Fibroblast of the aortic adventitia (primary cell): ENCODE results near the gene SH3BGRL3. TPM values are rescaled to one million over a fixed set of nuclear protein-coding genes. Genes with fewer than 3 reads are reported as not detected.

Source experiments
- DNase-seq: peaks from one replicate; pipeline ENCODE4 v3.0.0-alpha.2; 2010; ENCODE audit warnings: low read depth
- H3K4me3 ChIP-seq: 2 replicates; pipeline ENCODE4 v1.5.1; 2011; ENCODE audit warnings: low read depth, mild to moderate bottlenecking, control low read depth, low read length, moderate library complexity
- total RNA-seq: library from RNA; depleted of rRNA; stranded (reverse); fragments of >200 nt; gene quantifications from 2 replicates; pipeline ENCODE4 v1.2.3, GENCODE V29; 2012; ENCODE audit warnings: low replicate concordance
- TF ChIP-seq, protein P1 (sequence below): IDR thresholded peaks from 2 replicates; pipeline ENCODE4 v1.5.1; 2011; ENCODE audit warnings: mild to moderate bottlenecking, low read length, control low read depth, inconsistent platforms; ENCODE audit not compliant: insufficient read depth

The SH3BGRL3 gene
- total RNA-seq, 1 donor = 114 TPM

- no peak for DNase-seq
- H3K4me3 ChIP-seq = no peak overlapping the region
- TF ChIP-seq, protein P1, sequence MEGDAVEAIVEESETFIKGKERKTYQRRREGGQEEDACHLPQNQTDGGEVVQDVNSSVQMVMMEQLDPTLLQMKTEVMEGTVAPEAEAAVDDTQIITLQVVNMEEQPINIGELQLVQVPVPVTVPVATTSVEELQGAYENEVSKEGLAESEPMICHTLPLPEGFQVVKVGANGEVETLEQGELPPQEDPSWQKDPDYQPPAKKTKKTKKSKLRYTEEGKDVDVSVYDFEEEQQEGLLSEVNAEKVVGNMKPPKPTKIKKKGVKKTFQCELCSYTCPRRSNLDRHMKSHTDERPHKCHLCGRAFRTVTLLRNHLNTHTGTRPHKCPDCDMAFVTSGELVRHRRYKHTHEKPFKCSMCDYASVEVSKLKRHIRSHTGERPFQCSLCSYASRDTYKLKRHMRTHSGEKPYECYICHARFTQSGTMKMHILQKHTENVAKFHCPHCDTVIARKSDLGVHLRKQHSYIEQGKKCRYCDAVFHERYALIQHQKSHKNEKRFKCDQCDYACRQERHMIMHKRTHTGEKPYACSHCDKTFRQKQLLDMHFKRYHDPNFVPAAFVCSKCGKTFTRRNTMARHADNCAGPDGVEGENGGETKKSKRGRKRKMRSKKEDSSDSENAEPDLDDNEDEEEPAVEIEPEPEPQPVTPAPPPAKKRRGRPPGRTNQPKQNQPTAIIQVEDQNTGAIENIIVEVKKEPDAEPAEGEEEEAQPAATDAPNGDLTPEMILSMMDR = no peak
These were observed 50.4 kb downstream of the SH3BGRL3 start for GRCh38 chr1:26330276-26330675.

Other genes starting within 250 kb of the SH3BGRL3 start
- gene SLC30A2, start 234.0 kb upstream of the SH3BGRL3 start, total RNA-seq = not detected in 2 replicates
- 0.09 and 1.5 TPM in 2 replicates for gene TRIM63, start 212.5 kb upstream of the SH3BGRL3 start, total RNA-seq
- 5.5 and 10.1 TPM in 2 replicates for gene PDIK1L, start 168.3 kb upstream of the SH3BGRL3 start, total RNA-seq
- not detected in 2 replicates for gene FAM110D, start 121.0 kb upstream of the SH3BGRL3 start, total RNA-seq
- gene C1orf232, start 111.1 kb upstream of the SH3BGRL3 start, total RNA-seq = not detected in 2 replicates
- gene ZNF593, start 110.2 kb upstream of the SH3BGRL3 start, total RNA-seq = 19.4 and 42.4 TPM in 2 replicates
- gene ZNF593OS, start 108.3 kb upstream of the SH3BGRL3 start, total RNA-seq = not detected in 2 replicates
- 0.27 TPM in 1 of 2 replicates, not detected in the other for gene CNKSR1, start 102.6 kb upstream of the SH3BGRL3 start, total RNA-seq
- gene CATSPER4, start 89.5 kb upstream of the SH3BGRL3 start, total RNA-seq = not detected in 2 replicates
- 5.6 and 12.9 TPM in 2 replicates for gene CEP85, start 45.9 kb upstream of the SH3BGRL3 start, total RNA-seq
- 5.2 and 8.9 TPM in 2 replicates for gene UBXN11, start 26.6 kb downstream of the SH3BGRL3 start, total RNA-seq
- gene CD52, start 37.9 kb downstream of the SH3BGRL3 start, total RNA-seq = not detected in 2 replicates
- not detected in 2 replicates for gene CRYBG2, start 74.0 kb downstream of the SH3BGRL3 start, total RNA-seq
- not detected in 2 replicates for gene ZNF683, start 92.7 kb downstream of the SH3BGRL3 start, total RNA-seq
- gene LIN28A, start 130.7 kb downstream of the SH3BGRL3 start, total RNA-seq = not detected in 2 replicates
- gene DHDDS, start 152.2 kb downstream of the SH3BGRL3 start, total RNA-seq = 46.0 and 55.7 TPM in 2 replicates
- gene HMGN2, start 192.4 kb downstream of the SH3BGRL3 start, total RNA-seq = 161 and 225 TPM in 2 replicates
- gene RPS6KA1, start 249.7 kb downstream of the SH3BGRL3 start, total RNA-seq = 1.3 and 2.9 TPM in 2 replicates